Retinal pigment epithelial cell (primary cell): Measurements from ENCODE around the gene COTL1.

Experiments used
- DNase-seq: peaks from one replicate; pipeline ENCODE4 v3.0.0-alpha.2; 2010; ENCODE audit warnings: low read depth
- H3K4me3 ChIP-seq: 2 replicates; pipeline ENCODE4 v1.5.1; 2011; ENCODE audit warnings: mild to moderate bottlenecking, low read length, control low read depth, moderate library complexity
- CTCF ChIP-seq: conservative IDR thresholded peaks from 2 replicates; pipeline ENCODE4 v1.5.1; 2011; ENCODE audit warnings: low read depth, low read length, control low read depth, inconsistent platforms

COTL1 gene

DNA sequence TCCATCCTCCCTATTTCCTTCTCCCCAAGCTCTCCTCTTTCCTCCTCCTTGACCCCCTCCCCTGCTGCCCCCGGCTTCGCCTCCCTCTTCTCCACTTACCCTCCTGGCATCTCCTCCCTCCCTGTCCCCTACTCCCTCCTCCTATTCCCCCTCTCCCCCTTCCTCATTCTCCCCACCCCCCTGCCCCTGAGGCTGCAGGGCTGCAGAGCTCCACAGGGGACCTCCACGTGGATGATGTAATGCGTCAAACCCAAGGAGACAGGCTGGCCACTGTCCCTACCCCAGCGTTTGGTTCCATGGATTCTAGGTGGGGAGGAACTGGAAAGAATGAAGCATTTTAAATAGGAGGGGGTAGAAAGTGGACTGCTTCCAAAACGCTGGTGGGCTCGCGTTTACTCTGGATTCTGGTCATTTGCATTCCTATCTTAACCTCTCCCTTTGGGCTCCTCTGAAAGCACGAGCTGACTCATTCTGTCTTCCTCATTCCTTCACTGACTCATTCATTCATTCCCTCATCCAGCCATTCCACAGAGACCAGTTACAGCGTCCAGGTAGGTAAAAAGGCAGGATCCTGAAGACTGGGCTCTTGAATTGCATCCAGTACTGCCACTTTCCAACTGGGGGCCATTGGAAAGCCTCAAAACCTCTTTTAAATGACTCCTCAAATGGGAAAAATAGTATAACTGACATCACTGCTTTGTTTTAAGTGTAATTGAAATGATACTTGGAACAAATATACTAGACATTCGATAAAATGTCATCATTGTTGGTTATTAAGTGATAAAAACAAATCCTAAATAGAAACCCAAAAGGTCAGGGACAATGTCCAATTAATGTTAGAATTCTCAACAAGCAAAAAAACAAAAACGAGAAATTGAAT is 943 bp upstream of the COTL1 start:
- peak; percentile 76 for DNase-seq
- no peak for TF ChIP-seq CTCF
- peak overlapping the region; percentile 17 for H3K4me3 ChIP-seq

GRCh38 chr16:84617041-84617790 is 662 bp downstream of the COTL1 start:
- TF ChIP-seq CTCF, result no peak
- no peak for DNase-seq
- H3K4me3 ChIP-seq, result peak overlapping the region; percentile 71

DNA sequence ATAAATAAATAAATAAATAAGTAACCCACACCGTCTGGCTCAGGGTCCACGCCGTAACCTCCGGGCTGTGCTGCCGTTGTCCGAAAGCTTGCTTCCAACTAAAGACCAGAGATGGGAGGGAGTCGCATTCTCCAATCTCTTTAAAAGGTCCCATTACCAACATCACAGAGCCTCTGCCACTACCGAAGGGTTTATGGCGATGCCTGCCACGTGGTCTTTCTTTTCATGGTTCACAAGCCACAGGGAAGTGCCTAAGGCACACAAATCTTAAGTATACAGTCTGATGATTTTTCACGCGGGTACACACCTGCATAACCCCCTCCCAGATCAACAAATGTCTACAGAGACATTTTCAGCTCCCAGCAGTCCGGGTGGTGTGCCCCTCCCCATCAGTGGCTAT is 1.4 kb downstream of the COTL1 start:
- H3K4me3 ChIP-seq, result peak overlapping the region; percentile 71
- no peak for TF ChIP-seq CTCF
- no peak for DNase-seq

GRCh38 chr16:84614968-84615813 is 2.7 kb downstream of the COTL1 start:
- H3K4me3 ChIP-seq, result peak overlapping the region; percentile 71
- TF ChIP-seq CTCF, result no peak
- no peak for DNase-seq

GRCh38 chr16:84614623-84614967 is 3.3 kb downstream of the COTL1 start:
- no peak for DNase-seq
- H3K4me3 ChIP-seq, result peak overlapping the region; percentile 20
- no peak for TF ChIP-seq CTCF

- DNase-seq, result no peak
- no peak for TF ChIP-seq CTCF
- peak overlapping the region; percentile 20 for H3K4me3 ChIP-seq
Measured at GRCh38 chr16:84614073-84614459, 3.8 kb downstream of the COTL1 start.
